ENCODE results near the gene TP73. TPM values are rescaled to one million over a fixed set of nuclear protein-coding genes. Genes with fewer than 3 reads are reported as not detected.

TP73 gene
- total RNA-seq, 1 experiment from 2014 or later, result 2.6 TPM

- Histone ChIP-seq H4K20me1 (ENCODE audit: low read length) (no peaks in the 10 kb centered on the region), H3K4me3 (ENCODE audit: low read length) (no peak overlapping the region), H2AFZ (ENCODE audit: low read length) (no peak overlapping the region), H3K9me2 (replicated peaks; ENCODE audit: low read length) (no peaks in the 10 kb centered on the region), H3K27me3 (ENCODE audit: low read length) (no peaks in the 10 kb centered on the region), H3K79me2 (ENCODE audit: low read length) (peaks cover 18% of the 10 kb centered on the region), H3F3A (ENCODE audit: low read length, unreplicated experiment) (no peaks in the 10 kb centered on the region), H3K9me3 (ENCODE audit: low read length) (no peaks in the 10 kb centered on the region), H3K27ac (ENCODE audit: low read length) (no peak overlapping the region), H3K4me2 (ENCODE audit: low read length) (no peak overlapping the region), H3K4me1 (ENCODE audit: insufficient read depth, low read length) (peaks cover 12% of the 10 kb centered on the region), H3K9ac (ENCODE audit: low read length) (no peak overlapping the region), H3K36me3 (ENCODE audit: low read depth, low read length) (peaks cover 16% of the 10 kb centered on the region)
- no TSS peak for BruUV-seq (replicated peaks)
- DNase-seq (no peak), ATAC-seq (no peak)
- TF ChIP-seq EZH2 (IDR thresholded peaks at IDR 0.05; ENCODE audit: low read length, unreplicated experiment) (no peak), CTCF (conservative IDR thresholded peaks at IDR 0.05; ENCODE audit: low read depth, low read length) (no peak), EZH2phosphoT487 (IDR thresholded peaks at IDR 0.05; ENCODE audit: borderline replicate concordance, low read length) (no peak)
- ChIA-PET POLR2A (ENCODE audit: unreplicated experiment) (no interaction called here), CTCF (no interaction called here)
- intact Hi-C loops (cut with micrococcal nuclease), result no loop called here
Observed at GRCh38 chr1:3645247-3645646, 7.1 kb upstream of the TP73 start.

GRCh38 chr1:3645666-3646355 lies 6.5 kb upstream of the TP73 start:
- H3K79me2 ChIP-seq (ENCODE audit: low read length), result peaks cover 18% of the 10 kb centered on the region
- no peaks in the 10 kb centered on the region for H4K20me1 ChIP-seq (ENCODE audit: low read length)
- no peaks in the 10 kb centered on the region for H3F3A ChIP-seq (ENCODE audit: low read length, unreplicated experiment)
- intact Hi-C loops (cut with micrococcal nuclease), result no loop called here
- no peaks in the 10 kb centered on the region for H3K9me2 ChIP-seq (replicated peaks; ENCODE audit: low read length)
- no peak overlapping the region for H2AFZ ChIP-seq (ENCODE audit: low read length)
- TF ChIP-seq CTCF (conservative IDR thresholded peaks at IDR 0.05; ENCODE audit: low read depth, low read length) (no peak), EZH2 (IDR thresholded peaks at IDR 0.05; ENCODE audit: low read length, unreplicated experiment) (no peak), EZH2phosphoT487 (IDR thresholded peaks at IDR 0.05; ENCODE audit: borderline replicate concordance, low read length) (no peak)
- peaks cover 16% of the 10 kb centered on the region for H3K36me3 ChIP-seq (ENCODE audit: low read depth, low read length)
- CTCF ChIA-PET, result no interaction called here
- no TSS peak for BruUV-seq (replicated peaks)
- no peak overlapping the region for H3K27ac ChIP-seq (ENCODE audit: low read length)
- POLR2A ChIA-PET (ENCODE audit: unreplicated experiment), result no interaction called here
- H3K9ac ChIP-seq (ENCODE audit: low read length), result no peak overlapping the region
- H3K9me3 ChIP-seq (ENCODE audit: low read length), result no peaks in the 10 kb centered on the region
- no peak overlapping the region for H3K4me3 ChIP-seq (ENCODE audit: low read length)
- no peak for ATAC-seq
- no peak overlapping the region for H3K4me2 ChIP-seq (ENCODE audit: low read length)
- H3K4me1 ChIP-seq (ENCODE audit: insufficient read depth, low read length), result peaks cover 12% of the 10 kb centered on the region
- DNase-seq, result no peak
- H3K27me3 ChIP-seq (ENCODE audit: low read length), result peaks cover 4% of the 10 kb centered on the region

- H3K9ac ChIP-seq (ENCODE audit: low read length), result no peak overlapping the region
- CTCF ChIA-PET, result no interaction called here
- POLR2A ChIA-PET (ENCODE audit: unreplicated experiment), result no interaction called here
- no peaks in the 10 kb centered on the region for H4K20me1 ChIP-seq (ENCODE audit: low read length)
- peaks cover 16% of the 10 kb centered on the region for H3K36me3 ChIP-seq (ENCODE audit: low read depth, low read length)
- DNase-seq, result no peak
- peaks cover 12% of the 10 kb centered on the region for H3K4me1 ChIP-seq (ENCODE audit: insufficient read depth, low read length)
- no TSS peak for BruUV-seq (replicated peaks)
- H3K4me2 ChIP-seq (ENCODE audit: low read length), result no peak overlapping the region
- H3K9me2 ChIP-seq (replicated peaks; ENCODE audit: low read length), result no peaks in the 10 kb centered on the region
- no peak overlapping the region for H2AFZ ChIP-seq (ENCODE audit: low read length)
- intact Hi-C loops (cut with micrococcal nuclease), result no loop called here
- H3K27me3 ChIP-seq (ENCODE audit: low read length), result peaks cover 12% of the 10 kb centered on the region
- H3K79me2 ChIP-seq (ENCODE audit: low read length), result peaks cover 18% of the 10 kb centered on the region
- H3F3A ChIP-seq (ENCODE audit: low read length, unreplicated experiment), result no peaks in the 10 kb centered on the region
- no peaks in the 10 kb centered on the region for H3K9me3 ChIP-seq (ENCODE audit: low read length)
- TF ChIP-seq EZH2 (IDR thresholded peaks at IDR 0.05; ENCODE audit: low read length, unreplicated experiment), result no peak
- no peak for TF ChIP-seq CTCF (conservative IDR thresholded peaks at IDR 0.05; ENCODE audit: low read depth, low read length)
- no peak for TF ChIP-seq EZH2phosphoT487 (IDR thresholded peaks at IDR 0.05; ENCODE audit: borderline replicate concordance, low read length)
- no peak overlapping the region for H3K4me3 ChIP-seq (ENCODE audit: low read length)
- ATAC-seq, result no peak
- no peak overlapping the region for H3K27ac ChIP-seq (ENCODE audit: low read length)
Observed at GRCh38 chr1:3646596-3646995, 5.7 kb upstream of the TP73 start.

Data from PC-3 (cell line).